H1 (cell line): Measurements from ENCODE around the gene TCFL5. TPM values are rescaled to one million over a fixed set of nuclear protein-coding genes. Genes with fewer than 3 reads are reported as not detected.

ENCODE experiments used
- RFX5 ChIP-seq: IDR thresholded peaks from 2 replicates; pipeline ENCODE4 v1.6.1; 2011; ENCODE audit warnings: low read depth, low read length, improper control_type of control experiment, borderline replicate concordance
- polyA plus RNA-seq, 7 experiments: library from polyadenylated mRNA; depleted of rRNA in 3 of 7; stranded (reverse) in 5 of 7; unstranded in 2 of 7; fragments of >200 nt in 5 of 7; fragments of 200-250 nt in 2 of 7; gene quantifications; 1 replicate in 5 of 7; 2 replicates in 1 of 7; 4 replicates in 1 of 7; pipeline versions ENCODE4 v1.2.1 to v1.2.3, GENCODE V29; 2011 to 2013; ENCODE audit warnings: missing spikeins in 2 of 7, mixed read lengths in 2 of 7
- total RNA-seq: library from RNA; stranded (reverse); fragmentation: NEBNext Ultra II Directional; extraction: Animal tissue kit (Norgen Biotek cat#: 25700); gene quantifications from 2 replicates; pipeline ENCODE4 v1.2.1, GENCODE V29; 2021

Gene TCFL5
- total and polyA plus RNA-seq, 2 of the 8 experiments (the other 6 are each of a cell fraction or from before 2014, with no cell fraction given) = 6.2 to 15.0 TPM

- TF ChIP-seq RFX5 = no peak
- TF ChIP-seq, all 59 proteins: peak for 0
These were observed 64.7 kb downstream of the TCFL5 start (continued) for GRCh38 chr20:62796699-62797491.
